Gastrocnemius medialis (tissue), 4 donors: Measurements from ENCODE around the gene BBS5. TPM values are rescaled to one million over a fixed set of nuclear protein-coding genes. Genes with fewer than 3 reads are reported as not detected.
"Not testable (repeated sequence)": the region's sequence is repeated elsewhere in the genome, so short reads cannot be mapped to it uniquely, and the experiment has no call there.

Experiments
- ATAC-seq, 2 donors: fragments of 150-250 bp; one replicate each; pipeline ENCODE4 v1.9.1; 2016
- DNase-seq, 2 donors: peaks; one replicate each; pipeline ENCODE4 v3.0.0-alpha.2; 2019
- H3K27ac ChIP-seq, 4 donors: fragments of 200-600 bp; sonication (generic); 1 replicate in 1 of 4; 2 replicates in 3 of 4; pipeline ENCODE4 v1.5.1; 2016 to 2018; ENCODE audit warnings: mild to moderate bottlenecking in 2 of 4, moderate library complexity in 1 of 4
- H3K27me3 ChIP-seq, 3 donors: fragments of 200-600 bp; sonication (generic) in 2 of 3; 1 replicate in 1 of 3; 2 replicates in 2 of 3; pipeline versions ENCODE4 v1.5.1 to v1.6.0; 2016 to 2019; ENCODE audit warnings: mild to moderate bottlenecking in 1 of 3, moderate library complexity in 1 of 3
- H3K36me3 ChIP-seq, 2 donors: fragments of 200-600 bp; sonication (generic) in 1 of 2; one replicate each; pipeline ENCODE4 v1.5.1; 2017 to 2018
- H3K4me1 ChIP-seq, 2 donors: fragments of 200-600 bp; sonication (generic) in 1 of 2; one replicate each; pipeline ENCODE4 v1.5.1; 2016 to 2017; ENCODE audit warnings: mild to moderate bottlenecking in 2 of 2
- H3K4me3 ChIP-seq, 4 donors: fragments of 200-600 bp; sonication (generic) in 3 of 4; 1 replicate in 1 of 4; 2 replicates in 3 of 4; pipeline ENCODE4 v1.5.1; 2016 to 2019; ENCODE audit warnings: mild to moderate bottlenecking in 2 of 4
- H3K9me3 ChIP-seq, 3 donors: fragments of 200-600 bp; sonication (generic) in 2 of 3; 1 replicate in 1 of 3; 2 replicates in 2 of 3; pipeline ENCODE4 v1.5.1; 2016 to 2019
- POLR2A ChIP-seq, 2 donors: fragments of 450-650 bp; IDR thresholded peaks; one replicate each; pipeline ENCODE4 v1.6.1; 2017; ENCODE audit warnings: antibody characterized with exemption in 2 of 2, mild to moderate bottlenecking in 2 of 2, moderate library complexity in 2 of 2
- in situ Hi-C, 4 donors: fragments of 200-750 bp; cut with MboI; loops; one replicate each; pipeline versions ENCODE4 v1.15.0 to v1.8.0; 2017; ENCODE audit warnings: low sequenced_read_pairs in 4 of 4
- intact Hi-C: fragments of 100-400 bp; cut with DNase I; formaldehyde crosslinking; loops from one replicate; pipeline ENCODE4 v1.15.1; 2023; ENCODE audit warnings: low total_unique reads
- total RNA-seq, 4 donors: library from RNA; depleted of rRNA; stranded (reverse); fragments of >200 nt; gene quantifications; one replicate each; pipeline versions ENCODE4 v1.1.0 to v1.2.3, GENCODE V29; 2016
- TF ChIP-seq, protein P1 (sequence below), 5 experiments: fragments of 450-650 bp in 3 of 5; fragments of 200-600 bp in 2 of 5; sonication (generic) in 2 of 5; IDR thresholded peaks in 4 of 5; conservative IDR thresholded peaks in 1 of 5; 1 replicate in 4 of 5; 2 replicates in 1 of 5; pipeline ENCODE4 v1.5.1; 2016 to 2019; ENCODE audit warnings: antibody characterized with exemption in 5 of 5, mild to moderate bottlenecking in 3 of 5, moderate library complexity in 3 of 5

The BBS5 gene
- total RNA-seq, 4 donors from 2014 or later: 4.5 to 17.8 (median 8.0) TPM

DNA sequence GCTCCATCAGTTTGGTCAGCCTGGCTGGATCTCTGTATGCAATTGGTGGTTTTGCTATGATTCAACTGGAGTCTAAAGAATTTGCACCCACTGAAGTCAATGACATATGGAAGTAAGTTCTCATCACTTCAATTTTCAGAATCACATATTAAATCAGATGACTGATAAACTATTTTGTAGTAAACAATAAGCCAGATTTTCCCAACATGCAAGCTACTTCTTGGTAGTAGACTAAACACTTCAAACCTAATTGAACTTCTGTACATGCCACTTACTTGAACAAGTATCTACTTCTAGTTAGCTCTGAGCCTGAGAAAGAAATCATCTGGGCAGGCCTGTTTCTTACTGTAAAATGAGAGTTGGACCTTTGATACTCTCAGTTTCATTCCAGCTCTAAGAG is 41.6 kb downstream of the BBS5 start:
- no peak for ATAC-seq
- Histone ChIP-seq H3K27ac (peak overlapping the region; percentile 90 to 95 (median 92)), H3K36me3 (peaks cover 0 to 86% of the 10 kb centered on the region in 2 donors), H3K27me3 (no peaks in the 10 kb centered on the region), H3K9me3 (no peaks in the 10 kb centered on the region), H3K4me3 (no peak overlapping the region), H3K4me1 (peaks cover 46 to 47% of the 10 kb centered on the region in 2 donors)
- intact Hi-C loops: no loop called here
- in situ Hi-C loops: no loop called here
- DNase-seq: no peak
- TF ChIP-seq, protein P1, sequence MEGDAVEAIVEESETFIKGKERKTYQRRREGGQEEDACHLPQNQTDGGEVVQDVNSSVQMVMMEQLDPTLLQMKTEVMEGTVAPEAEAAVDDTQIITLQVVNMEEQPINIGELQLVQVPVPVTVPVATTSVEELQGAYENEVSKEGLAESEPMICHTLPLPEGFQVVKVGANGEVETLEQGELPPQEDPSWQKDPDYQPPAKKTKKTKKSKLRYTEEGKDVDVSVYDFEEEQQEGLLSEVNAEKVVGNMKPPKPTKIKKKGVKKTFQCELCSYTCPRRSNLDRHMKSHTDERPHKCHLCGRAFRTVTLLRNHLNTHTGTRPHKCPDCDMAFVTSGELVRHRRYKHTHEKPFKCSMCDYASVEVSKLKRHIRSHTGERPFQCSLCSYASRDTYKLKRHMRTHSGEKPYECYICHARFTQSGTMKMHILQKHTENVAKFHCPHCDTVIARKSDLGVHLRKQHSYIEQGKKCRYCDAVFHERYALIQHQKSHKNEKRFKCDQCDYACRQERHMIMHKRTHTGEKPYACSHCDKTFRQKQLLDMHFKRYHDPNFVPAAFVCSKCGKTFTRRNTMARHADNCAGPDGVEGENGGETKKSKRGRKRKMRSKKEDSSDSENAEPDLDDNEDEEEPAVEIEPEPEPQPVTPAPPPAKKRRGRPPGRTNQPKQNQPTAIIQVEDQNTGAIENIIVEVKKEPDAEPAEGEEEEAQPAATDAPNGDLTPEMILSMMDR (IDR thresholded peaks at IDR 0.05 in 4 of 5, conservative IDR thresholded peaks at IDR 0.05 in 1 of 5): no peak
- no peak for TF ChIP-seq POLR2A (IDR thresholded peaks at IDR 0.05)

- H3K4me3 ChIP-seq: no peak overlapping the region
- H3K9me3 ChIP-seq: no peaks in the 10 kb centered on the region
- peaks cover 0 to 91% of the 10 kb centered on the region in 2 donors for H3K36me3 ChIP-seq
- H3K4me1 ChIP-seq: peaks cover 22 to 28% of the 10 kb centered on the region in 2 donors
- intact Hi-C loops (no loop called here), in situ Hi-C loops (no loop called here)
- ATAC-seq (no peak), DNase-seq (no peak)
- no peaks in the 10 kb centered on the region for H3K27me3 ChIP-seq
- TF ChIP-seq POLR2A (IDR thresholded peaks at IDR 0.05): no peak
- TF ChIP-seq, protein P1 (IDR thresholded peaks at IDR 0.05 in 4 of 5, conservative IDR thresholded peaks at IDR 0.05 in 1 of 5): no peak
- peak overlapping the region; percentile 0 to 53 (median 14) for H3K27ac ChIP-seq
Observed at GRCh38 chr2:169523681-169524080, 44.4 kb downstream of the BBS5 start.

GRCh38 chr2:169525434-169525833 is 46.1 kb downstream of the BBS5 start:
- DNase-seq (no peak), ATAC-seq (no peak)
- H3K27ac ChIP-seq: peak overlapping the region in 1 of 4 donors; percentile 53
- no peak overlapping the region for H3K4me3 ChIP-seq
- peaks cover 0 to 94% of the 10 kb centered on the region in 2 donors for H3K36me3 ChIP-seq
- H3K27me3 ChIP-seq: no peaks in the 10 kb centered on the region
- peaks cover 17 to 20% of the 10 kb centered on the region in 2 donors for H3K4me1 ChIP-seq
- H3K9me3 ChIP-seq: no peaks in the 10 kb centered on the region
- TF ChIP-seq, protein P1 (IDR thresholded peaks at IDR 0.05 in 4 of 5, conservative IDR thresholded peaks at IDR 0.05 in 1 of 5): no peak
- no peak for TF ChIP-seq POLR2A (IDR thresholded peaks at IDR 0.05)
- in situ Hi-C loops: no loop called here
- intact Hi-C loops: no loop called here

GRCh38 chr2:169526451-169526850 is 47.2 kb downstream of the BBS5 start:
- intact Hi-C loops: no loop called here
- ATAC-seq (no peak), DNase-seq (no peak)
- in situ Hi-C loops: no loop called here
- TF ChIP-seq, protein P1 (IDR thresholded peaks at IDR 0.05 in 4 of 5, conservative IDR thresholded peaks at IDR 0.05 in 1 of 5): no peak
- no peak for TF ChIP-seq POLR2A (IDR thresholded peaks at IDR 0.05)
- Histone ChIP-seq H3K36me3 (peaks cover 0 to 88% of the 10 kb centered on the region in 2 donors), H3K27ac (no peak overlapping the region), H3K27me3 (no peaks in the 10 kb centered on the region), H3K9me3 (no peaks in the 10 kb centered on the region), H3K4me1 (peaks cover 10 to 12% of the 10 kb centered on the region in 2 donors), H3K4me3 (no peak overlapping the region)

DNA sequence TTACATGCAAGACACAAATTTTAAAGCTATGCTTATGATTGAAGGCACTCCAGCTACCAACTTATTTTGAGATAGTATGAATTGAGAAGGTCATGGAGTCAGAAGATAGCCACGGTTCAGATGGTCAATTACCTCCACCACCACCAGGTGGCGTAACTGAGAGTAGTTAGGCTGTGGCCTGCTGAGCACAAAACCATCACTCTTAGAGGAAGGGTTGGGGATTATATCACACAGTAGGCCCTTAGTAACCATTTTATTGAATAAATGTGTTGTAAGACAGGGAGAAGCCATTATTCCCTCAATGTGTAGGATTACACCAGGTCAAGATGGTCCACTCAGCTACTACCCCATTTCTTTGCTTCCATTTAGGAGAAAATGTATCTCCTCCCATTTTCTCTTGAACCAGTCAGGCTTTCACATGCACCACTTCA is 49.0 kb downstream of the BBS5 start:
- Histone ChIP-seq H3K36me3 (peaks cover 0 to 73% of the 10 kb centered on the region in 2 donors), H3K27me3 (no peaks in the 10 kb centered on the region), H3K4me1 (no peaks in the 10 kb centered on the region), H3K27ac (peak overlapping the region in 2 of 4 donors; percentile 11 to 57), H3K4me3 (no peak overlapping the region), H3K9me3 (no peaks in the 10 kb centered on the region)
- peak; percentile 57 to 83 for ATAC-seq
- peak; percentile 37 to 66 for DNase-seq
- in situ Hi-C loops (no loop called here), intact Hi-C loops (loop anchor here (2.0 kb wide), 1 partner anchor 49 kb away; the partner anchor contains the start of gene BBS5)
- peak in 1 of 2 donors; percentile 6 for TF ChIP-seq POLR2A (IDR thresholded peaks at IDR 0.05)
- TF ChIP-seq, protein P1 (IDR thresholded peaks at IDR 0.05 in 4 of 5, conservative IDR thresholded peaks at IDR 0.05 in 1 of 5): peak; percentile 70 to 85 (median 77)

- intact Hi-C loops, H3K9me3 ChIP-seq, DNase-seq, H3K27ac ChIP-seq, H3K4me3 ChIP-seq, in situ Hi-C loops, H3K27me3 ChIP-seq, H3K4me1 ChIP-seq: not testable (repeated sequence)
- ATAC-seq: peak in 1 of 2 donors; percentile 4
- H3K36me3 ChIP-seq: peaks cover 0 to 31% of the 10 kb centered on the region in 2 donors
Observed at GRCh38 chr2:169539460-169539859, 60.2 kb downstream of the BBS5 start.
